Ishikawa (cell line): ENCODE results near the gene BAG1.

ENCODE experiments used
- CEBPB ChIP-seq: IDR thresholded peaks from 2 replicates; pipeline ENCODE4 v1.6.1; 2012
- CREB1 ChIP-seq: IDR thresholded peaks from 2 replicates; pipeline ENCODE4 v1.6.1; 2012; ENCODE audit warnings: low read depth
- EGR1 ChIP-seq: IDR thresholded peaks from 2 replicates; pipeline ENCODE4 v1.6.1; 2012
- EP300 ChIP-seq: IDR thresholded peaks from 2 replicates; pipeline ENCODE4 v1.6.1; 2012; ENCODE audit warnings: borderline replicate concordance
- FOXM1 ChIP-seq: IDR thresholded peaks from 2 replicates; pipeline ENCODE4 v1.6.1; 2012; ENCODE audit warnings: low read depth, borderline replicate concordance
- MAX ChIP-seq: IDR thresholded peaks from 2 replicates; pipeline ENCODE4 v1.6.1; 2012
- NFIC ChIP-seq: IDR thresholded peaks from 2 replicates; pipeline ENCODE4 v1.6.1; 2012
- RAD21 ChIP-seq: IDR thresholded peaks from 2 replicates; pipeline ENCODE4 v1.6.1; 2012; ENCODE audit warnings: low read depth
- REST ChIP-seq: IDR thresholded peaks from 2 replicates; pipeline ENCODE4 v1.6.1; 2012; ENCODE audit warnings: low read depth, mild to moderate bottlenecking
- TAF1 ChIP-seq: IDR thresholded peaks from 2 replicates; pipeline ENCODE4 v1.6.1; 2012; ENCODE audit warnings: low read depth, mild to moderate bottlenecking
- TCF12 ChIP-seq: IDR thresholded peaks from 2 replicates; pipeline ENCODE4 v1.6.1; 2012; ENCODE audit warnings: low read depth
- TEAD4 ChIP-seq: IDR thresholded peaks from 2 replicates; pipeline ENCODE4 v1.6.1; 2012
- YY1 ChIP-seq: IDR thresholded peaks from 2 replicates; pipeline ENCODE4 v1.6.1; 2012; ENCODE audit warnings: low read depth
- ZBTB7A ChIP-seq: IDR thresholded peaks from 2 replicates; pipeline ENCODE4 v1.6.1; 2012; ENCODE audit warnings: low read depth
- TF ChIP-seq, protein P1 (sequence below): IDR thresholded peaks from 2 replicates; pipeline ENCODE4 v1.6.1; 2012

Gene BAG1

DNA sequence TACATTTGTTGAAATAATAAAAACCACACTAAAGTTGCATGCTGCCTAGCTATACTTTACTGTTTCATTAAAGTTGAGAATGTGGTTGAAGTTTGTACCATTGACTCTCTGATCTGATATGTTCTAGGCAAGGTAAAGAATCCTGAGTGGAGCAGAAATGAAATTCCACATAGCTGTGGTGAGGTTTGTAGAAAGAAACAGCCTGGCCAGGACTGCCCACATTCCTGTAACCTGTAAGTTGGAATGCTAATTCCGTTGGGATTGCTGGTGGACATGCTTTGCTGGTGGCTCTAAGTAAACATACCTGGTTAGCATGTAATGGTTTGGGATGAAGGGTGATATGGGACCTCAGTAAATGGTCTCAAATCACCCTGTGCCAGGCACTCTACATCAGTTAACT, 42.6 kb upstream of the BAG1 start:
- TF ChIP-seq NFIC (no peak), CEBPB (no peak), MAX (no peak), TAF1 (no peak), RAD21 (no peak), ZBTB7A (no peak), CREB1 (no peak), REST (no peak), EP300 (no peak)
- TF ChIP-seq, protein P1, sequence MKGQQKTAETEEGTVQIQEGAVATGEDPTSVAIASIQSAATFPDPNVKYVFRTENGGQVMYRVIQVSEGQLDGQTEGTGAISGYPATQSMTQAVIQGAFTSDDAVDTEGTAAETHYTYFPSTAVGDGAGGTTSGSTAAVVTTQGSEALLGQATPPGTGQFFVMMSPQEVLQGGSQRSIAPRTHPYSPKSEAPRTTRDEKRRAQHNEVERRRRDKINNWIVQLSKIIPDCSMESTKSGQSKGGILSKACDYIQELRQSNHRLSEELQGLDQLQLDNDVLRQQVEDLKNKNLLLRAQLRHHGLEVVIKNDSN = no peak

DNA sequence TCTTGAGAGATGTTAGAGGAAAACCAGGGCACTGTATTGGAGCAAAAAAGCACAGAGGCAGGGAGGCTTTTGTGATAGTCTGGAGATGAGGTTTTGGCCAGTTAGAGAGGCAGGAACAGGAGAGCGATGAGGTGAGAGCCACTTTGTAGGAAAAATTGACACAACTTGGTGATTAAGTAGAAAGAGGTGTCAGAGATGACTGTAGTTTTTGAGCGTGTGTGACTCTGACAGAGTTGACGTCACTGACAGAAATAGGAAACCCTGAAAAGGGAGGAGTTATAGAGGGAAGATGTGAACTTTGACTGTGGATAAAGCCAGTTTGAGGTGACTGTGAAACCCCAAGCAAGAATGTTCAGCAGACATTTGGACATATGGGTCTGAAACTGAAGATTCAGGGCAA, 41.5 kb upstream of the BAG1 start:
- TF ChIP-seq YY1 = no peak
- no peak for TF ChIP-seq TAF1
- TF ChIP-seq TEAD4 = no peak
- no peak for TF ChIP-seq ZBTB7A
- TF ChIP-seq CEBPB = no peak
- TF ChIP-seq EGR1 = no peak
- no peak for TF ChIP-seq NFIC
- TF ChIP-seq EP300 = no peak
- TF ChIP-seq, protein P1 = no peak
- no peak for TF ChIP-seq CREB1
- no peak for TF ChIP-seq REST
- TF ChIP-seq RAD21 = no peak
- no peak for TF ChIP-seq TCF12
- no peak for TF ChIP-seq FOXM1
- TF ChIP-seq MAX = no peak

DNA sequence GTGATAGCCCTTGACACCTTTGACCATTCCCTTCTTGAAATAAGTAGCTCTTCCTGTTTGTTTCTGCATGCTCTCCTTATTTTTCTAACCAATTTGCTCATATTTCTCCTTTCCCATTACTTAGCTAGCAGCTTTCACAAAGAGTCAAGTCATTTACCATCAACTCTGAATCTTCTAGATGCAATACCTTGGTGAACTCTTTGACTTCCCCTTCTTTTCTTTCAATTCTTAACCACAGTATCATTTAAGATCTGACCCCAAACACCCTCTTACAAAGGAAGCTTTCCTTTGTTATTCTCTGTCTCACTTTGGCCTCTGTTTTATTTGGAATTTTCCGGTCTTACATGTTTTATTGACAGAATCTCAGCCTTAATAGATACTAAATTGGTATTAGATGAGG, 39.9 kb upstream of the BAG1 start:
- no peak for TF ChIP-seq NFIC
- no peak for TF ChIP-seq TEAD4
- TF ChIP-seq EP300 = no peak
- TF ChIP-seq MAX = no peak
- no peak for TF ChIP-seq TAF1
- TF ChIP-seq FOXM1 = no peak
- TF ChIP-seq REST = no peak
- TF ChIP-seq CREB1 = no peak
- TF ChIP-seq, protein P1 = no peak
- TF ChIP-seq TCF12 = no peak
- TF ChIP-seq YY1 = no peak
- no peak for TF ChIP-seq RAD21
- no peak for TF ChIP-seq EGR1
- TF ChIP-seq ZBTB7A = no peak
- TF ChIP-seq CEBPB = no peak

- no peak for TF ChIP-seq MAX
- TF ChIP-seq, protein P1 = no peak
Observed at GRCh38 chr9:33300546-33300945, 36.0 kb upstream of the BAG1 start.
